CD14-positive monocyte (primary cell): ENCODE results near the gene SLC35B4. TPM values are rescaled to one million over a fixed set of nuclear protein-coding genes. Genes with fewer than 3 reads are reported as not detected.
A peak's percentile ranks its signal among the peaks of the same experiment; 100 is the strongest.

Experiments
- DNase-seq, 3 donors: peaks; one replicate each; pipeline ENCODE4 v3.0.0-alpha.2; 2011 to 2022
- H2AFZ ChIP-seq: 2 replicates; pipeline ENCODE4 v1.6.0; 2012; ENCODE audit warnings: mild to moderate bottlenecking, low read depth, low read length, inconsistent platforms; ENCODE audit not compliant: insufficient read depth, poor library complexity, severe bottlenecking
- H3K27ac ChIP-seq, 2 donors: 1 replicate in 1 of 2; 2 replicates in 1 of 2; pipeline ENCODE4 v1.5.1; 2012 to 2013; ENCODE audit warnings: low read length in 2 of 2, control low read depth in 1 of 2, inconsistent platforms in 1 of 2, low read depth in 1 of 2, mild to moderate bottlenecking in 1 of 2
- H3K27me3 ChIP-seq, 2 donors: one replicate each; pipeline versions ENCODE4 v1.6.0 to v1.6.1; 2011 to 2013; ENCODE audit warnings: low read length in 2 of 2; ENCODE audit not compliant: control insufficient read depth in 2 of 2, insufficient read depth in 2 of 2
- H3K36me3 ChIP-seq, 2 donors: replicated peaks in 1 of 2; 1 replicate in 1 of 2; 2 replicates in 1 of 2; pipeline versions ENCODE4 v1.5.1 to v1.6.1; 2012 to 2013; ENCODE audit warnings: low read length in 2 of 2, control low read depth in 1 of 2, inconsistent platforms in 1 of 2, mild to moderate bottlenecking in 1 of 2; ENCODE audit not compliant: insufficient read depth in 2 of 2, control insufficient read depth in 1 of 2
- H3K4me1 ChIP-seq, 2 donors: 1 replicate in 1 of 2; 2 replicates in 1 of 2; pipeline versions ENCODE4 v1.5.1 to v1.6.1; 2012 to 2013; ENCODE audit warnings: low read length in 2 of 2, control low read depth in 1 of 2, inconsistent platforms in 1 of 2, mild to moderate bottlenecking in 1 of 2, moderate library complexity in 1 of 2; ENCODE audit not compliant: insufficient read depth in 2 of 2, control insufficient read depth in 1 of 2
- H3K4me2 ChIP-seq: replicated peaks from 2 replicates; pipeline ENCODE3; 2012; ENCODE audit warnings: low read length, moderate library complexity, mild to moderate bottlenecking; ENCODE audit not compliant: poor library complexity, severe bottlenecking; ENCODE audit errors: extremely low read depth
- H3K4me3 ChIP-seq, 3 experiments: fragments of 200-600 bp in 1 of 3; sonication (generic) in 1 of 3; replicated peaks in 1 of 3; 1 replicate in 2 of 3; 2 replicates in 1 of 3; pipeline ENCODE4 v1.5.1; 2011 to 2013; ENCODE audit warnings: low read length in 3 of 3, mild to moderate bottlenecking in 3 of 3, control low read depth in 2 of 3, low read depth in 2 of 3, inconsistent platforms in 1 of 3, moderate library complexity in 1 of 3
- H3K79me2 ChIP-seq: 2 replicates; pipeline ENCODE4 v1.6.0; 2012; ENCODE audit warnings: mild to moderate bottlenecking, control low read depth, inconsistent platforms, low read length, moderate library complexity; ENCODE audit not compliant: insufficient read depth
- H3K9ac ChIP-seq: 2 replicates; pipeline ENCODE4 v1.6.0; 2017; ENCODE audit warnings: low read length, mild to moderate bottlenecking; ENCODE audit not compliant: insufficient read depth, poor library complexity, severe bottlenecking
- H3K9me3 ChIP-seq, 2 donors: replicated peaks in 1 of 2; 1 replicate in 1 of 2; 2 replicates in 1 of 2; pipeline versions ENCODE4 v1.5.1 to v1.6.1; 2012 to 2013; ENCODE audit warnings: low read length in 2 of 2, control low read depth in 1 of 2; ENCODE audit not compliant: control insufficient read depth in 1 of 2, insufficient read depth in 1 of 2
- H4K20me1 ChIP-seq: 2 replicates; pipeline ENCODE4 v1.6.0; 2012; ENCODE audit warnings: mild to moderate bottlenecking, low read length, control low read depth, moderate library complexity; ENCODE audit not compliant: insufficient read depth
- H3K27ac Mint-ChIP-seq, 7 donors: one replicate each; pipeline ENCODE4 v1.8.0; 2020; ENCODE audit warnings: mild to moderate bottlenecking in 7 of 7, mixed read lengths in 7 of 7, moderate library complexity in 6 of 7, inconsistent platforms in 2 of 7
- H3K27me3 Mint-ChIP-seq, 3 donors: one replicate each; pipeline ENCODE4 v1.8.0; 2021 to 2022; ENCODE audit warnings: low read depth in 3 of 3, mild to moderate bottlenecking in 3 of 3, mixed read lengths in 3 of 3, moderate library complexity in 3 of 3, inconsistent platforms in 1 of 3
- H3K36me3 Mint-ChIP-seq, 2 donors: one replicate each; pipeline ENCODE4 v1.8.0; 2020; ENCODE audit warnings: mixed read lengths in 2 of 2, inconsistent platforms in 1 of 2, mild to moderate bottlenecking in 1 of 2
- H3K4me1 Mint-ChIP-seq: one replicate; pipeline ENCODE4 v1.8.0; 2020; ENCODE audit warnings: mild to moderate bottlenecking, mixed read lengths
- H3K4me3 Mint-ChIP-seq, 2 donors: one replicate each; pipeline ENCODE4 v1.8.0; 2020; ENCODE audit warnings: mild to moderate bottlenecking in 2 of 2, mixed read lengths in 2 of 2, moderate library complexity in 1 of 2
- H3K9me3 Mint-ChIP-seq, 7 donors: one replicate each; pipeline ENCODE4 v1.8.0; 2020 to 2022; ENCODE audit warnings: mixed read lengths in 7 of 7, mild to moderate bottlenecking in 6 of 7, moderate library complexity in 6 of 7, inconsistent platforms in 2 of 7
- CTCF ChIP-seq: fragments of 200-600 bp; IDR thresholded peaks from one replicate; pipeline ENCODE4 v1.8.0; 2022; ENCODE audit warnings: antibody characterized with exemption, mild to moderate bottlenecking
- WGBS: methylation state at CpG from one replicate; pipeline ENCODE4 v1.1.5; 2013; ENCODE audit warnings: missing lambda C conversion rate; ENCODE audit not compliant: insufficient coverage; 5-methylcytosine and 5-hydroxymethylcytosine counted together
- intact Hi-C, 2 donors: fragments of 100-400 bp; cut with micrococcal nuclease; formaldehyde crosslinking; loops; one replicate each; pipeline versions ENCODE4 v1.15.0 to v1.15.1; 2023
- polyA plus RNA-seq, 3 donors: library from polyadenylated mRNA; depleted of rRNA in 1 of 3; unstranded in 2 of 3; stranded (reverse) in 1 of 3; fragments of 300-500 nt in 2 of 3; fragments of >200 nt in 1 of 3; fragmentation: Illumina TruSeq in 2 of 3; gene quantifications; 1 replicate in 2 of 3; 2 replicates in 1 of 3; pipeline ENCODE4 v1.2.3, GENCODE V29; 2012 to 2021

SLC35B4 gene
- polyA plus RNA-seq, 3 donors = 9.4 to 21.1 (median 12.7) TPM

GRCh38 chr7:134334408-134334807 is 17.7 kb upstream of the SLC35B4 start:
- Histone ChIP-seq H3K4me2 (no peak overlapping the region), H3K27me3 (peaks cover 0 to 3% of the 10 kb centered on the region in 2 donors), H4K20me1 (no peaks in the 10 kb centered on the region), H3K79me2 (no peaks in the 10 kb centered on the region), H3K9ac (no peak overlapping the region), H2AFZ (no peak overlapping the region), H3K9me3 (no peaks in the 10 kb centered on the region), H3K27ac (no peak overlapping the region), H3K4me1 (no peaks in the 10 kb centered on the region), H3K36me3 (no peaks in the 10 kb centered on the region), H3K4me3 (no peak overlapping the region)
- Mint-ChIP-seq H3K27me3 (peaks cover 3 to 11% (median 7%) of the 10 kb centered on the region in 3 donors), H3K4me3 (no peak overlapping the region), H3K4me1 (no peaks in the 10 kb centered on the region), H3K27ac (peak overlapping the region in 1 of 7 donors; percentile 73), H3K9me3 (peaks cover 0 to 8% (median 3%) of the 10 kb centered on the region in 7 donors), H3K36me3 (no peaks in the 10 kb centered on the region)
- intact Hi-C loops = no loop called here
- DNase-seq = no peak
- TF ChIP-seq CTCF = no peak
- WGBS = 40% methylated on average over 2 of the region's 4 CpGs

- Histone ChIP-seq H2AFZ (no peak overlapping the region), H3K27me3 (peaks cover 0 to 3% of the 10 kb centered on the region in 2 donors), H3K4me2 (no peak overlapping the region), H3K27ac (no peak overlapping the region), H3K9me3 (no peaks in the 10 kb centered on the region), H3K9ac (no peak overlapping the region), H3K36me3 (no peaks in the 10 kb centered on the region), H3K79me2 (no peaks in the 10 kb centered on the region), H4K20me1 (no peaks in the 10 kb centered on the region), H3K4me3 (no peak overlapping the region), H3K4me1 (no peaks in the 10 kb centered on the region)
- H3K4me1 Mint-ChIP-seq = no peaks in the 10 kb centered on the region
- WGBS = 98% methylated on average over 5 of the region's 13 CpGs
- peaks cover 0 to 8% (median 3%) of the 10 kb centered on the region in 7 donors for H3K9me3 Mint-ChIP-seq
- no peak overlapping the region for H3K4me3 Mint-ChIP-seq
- intact Hi-C loops = no loop called here
- H3K36me3 Mint-ChIP-seq = no peaks in the 10 kb centered on the region
- H3K27me3 Mint-ChIP-seq = peaks cover 2 to 11% (median 7%) of the 10 kb centered on the region in 3 donors
- peak overlapping the region in 1 of 7 donors; percentile 73 for H3K27ac Mint-ChIP-seq
- TF ChIP-seq CTCF = no peak
- no peak for DNase-seq
These were observed 17.2 kb upstream of the SLC35B4 start for GRCh38 chr7:134333943-134334342.
